ENCODE data around the gene KLHL22. TPM values are rescaled to one million over a fixed set of nuclear protein-coding genes. Genes with fewer than 3 reads are reported as not detected.

KLHL22 gene
- total and polyA plus RNA-seq, 8 donors = 9.9 to 22.9 (median 13.2) TPM

- no peak for TF ChIP-seq CTCF (IDR thresholded peaks at IDR 0.05)
- DNase-seq = no peak
- H3K36me3 ChIP-seq = no peaks in the 10 kb centered on the region
- no peak overlapping the region for H3K4me3 ChIP-seq
- no peak overlapping the region for H3K27ac ChIP-seq
- 84 to 85% methylated on average over 13 of the region's 13 CpGs for WGBS, 2 donors
- H3K4me1 ChIP-seq = peaks cover 0 to 1% (median 0%) of the 10 kb centered on the region in 3 donors
- no peaks in the 10 kb centered on the region for H3K27me3 ChIP-seq
- ATAC-seq = no peak
- no peak for FAIRE-seq
- intact Hi-C loops (cut with DNase I) = no loop called here
- H3K9me3 ChIP-seq = no peaks in the 10 kb centered on the region
Measured at GRCh38 chr22:20517841-20518592, 22.4 kb upstream of the KLHL22 start.

GRCh38 chr22:20517422-20517821, 21.8 kb upstream of the KLHL22 start:
- no peak for FAIRE-seq
- DNase-seq = no peak
- Histone ChIP-seq H3K9me3 (no peaks in the 10 kb centered on the region), H3K27ac (no peak overlapping the region), H3K4me1 (no peaks in the 10 kb centered on the region), H3K4me3 (no peak overlapping the region), H3K27me3 (no peaks in the 10 kb centered on the region), H3K36me3 (no peaks in the 10 kb centered on the region)
- intact Hi-C loops (cut with DNase I) = no loop called here
- 31 to 41% methylated on average over 4 of the region's 4 CpGs for WGBS, 2 donors
- no peak for TF ChIP-seq CTCF (IDR thresholded peaks at IDR 0.05)
- peak in 1 of 4 donors; percentile 57 for ATAC-seq

GRCh38 chr22:20516399-20516798, 20.8 kb upstream of the KLHL22 start:
- TF ChIP-seq CTCF (IDR thresholded peaks at IDR 0.05) = no peak
- 86 to 88% methylated on average over 2 of the region's 2 CpGs for WGBS, 2 donors
- DNase-seq (no peak), ATAC-seq (no peak), FAIRE-seq (no peak)
- Histone ChIP-seq H3K36me3 (no peaks in the 10 kb centered on the region), H3K27ac (no peak overlapping the region), H3K9me3 (no peaks in the 10 kb centered on the region), H3K4me3 (no peak overlapping the region), H3K27me3 (no peaks in the 10 kb centered on the region), H3K4me1 (no peaks in the 10 kb centered on the region)
- intact Hi-C loops (cut with DNase I) = no loop called here

DNA sequence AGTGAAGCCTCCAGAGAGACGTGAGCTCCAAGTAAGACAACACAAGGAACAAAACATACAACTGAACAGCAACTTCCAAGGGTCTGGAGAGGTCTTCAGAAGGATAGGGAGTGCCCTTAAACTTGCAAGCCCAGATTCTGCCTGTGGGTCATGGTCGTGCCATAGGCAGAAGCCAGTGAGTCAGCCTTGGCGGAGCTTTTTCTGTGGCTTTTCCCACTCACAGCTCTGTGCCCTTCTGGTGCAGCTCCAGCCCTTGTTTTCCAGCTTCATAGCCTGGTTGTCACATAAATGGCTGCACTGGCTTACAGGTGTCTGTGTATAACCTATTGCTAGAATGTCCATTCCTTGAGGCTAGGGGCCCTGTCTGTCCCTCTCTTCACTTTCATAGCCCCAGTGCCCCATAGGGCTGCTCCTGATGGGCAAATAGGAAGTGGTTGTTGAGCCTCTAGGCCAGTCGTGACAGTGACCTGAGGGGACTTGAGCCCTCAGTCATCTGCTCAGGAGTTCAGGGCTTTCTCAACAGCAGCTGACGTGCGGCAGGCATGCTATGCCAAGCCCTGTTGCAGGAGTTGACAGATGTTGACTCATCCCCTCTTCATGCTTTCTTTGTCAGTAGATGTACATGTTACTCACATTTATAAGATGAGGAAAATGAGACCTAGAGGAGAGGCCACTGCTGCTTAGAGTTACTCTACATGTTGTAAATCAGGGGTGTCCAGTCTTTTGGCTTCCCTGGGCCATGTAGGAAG, 19.2 kb upstream of the KLHL22 start:
- FAIRE-seq = no peak
- intact Hi-C loops (cut with DNase I) = no loop called here

More for the DNA sequence above, 19.2 kb upstream of the KLHL22 start:
- H3K36me3 ChIP-seq = no peaks in the 10 kb centered on the region
- peaks cover 0 to 12% (median 5%) of the 10 kb centered on the region in 3 donors for H3K4me1 ChIP-seq
- H3K4me3 ChIP-seq = no peak overlapping the region
- no peak for TF ChIP-seq CTCF (IDR thresholded peaks at IDR 0.05)
- 76 to 79% methylated on average over 6 of the region's 6 CpGs for WGBS, 2 donors
- H3K27me3 ChIP-seq = no peaks in the 10 kb centered on the region
- peak in 2 of 4 donors; percentile 17 to 41 for ATAC-seq
- H3K9me3 ChIP-seq = no peaks in the 10 kb centered on the region
- H3K27ac ChIP-seq = no peak overlapping the region
- no peak for DNase-seq

Measured in pancreas (tissue), 10 donors.